Retinal pigment epithelial cell (primary cell): ENCODE measurements around the gene COX4I1.

ENCODE experiments used
- DNase-seq: peaks from one replicate; pipeline ENCODE4 v3.0.0-alpha.2; 2010; ENCODE audit warnings: low read depth
- H3K4me3 ChIP-seq: 2 replicates; pipeline ENCODE4 v1.5.1; 2011; ENCODE audit warnings: mild to moderate bottlenecking, low read length, control low read depth, moderate library complexity
- TF ChIP-seq, protein P1 (sequence below): conservative IDR thresholded peaks from 2 replicates; pipeline ENCODE4 v1.5.1; 2011; ENCODE audit warnings: low read depth, low read length, control low read depth, inconsistent platforms

Gene COX4I1

DNA sequence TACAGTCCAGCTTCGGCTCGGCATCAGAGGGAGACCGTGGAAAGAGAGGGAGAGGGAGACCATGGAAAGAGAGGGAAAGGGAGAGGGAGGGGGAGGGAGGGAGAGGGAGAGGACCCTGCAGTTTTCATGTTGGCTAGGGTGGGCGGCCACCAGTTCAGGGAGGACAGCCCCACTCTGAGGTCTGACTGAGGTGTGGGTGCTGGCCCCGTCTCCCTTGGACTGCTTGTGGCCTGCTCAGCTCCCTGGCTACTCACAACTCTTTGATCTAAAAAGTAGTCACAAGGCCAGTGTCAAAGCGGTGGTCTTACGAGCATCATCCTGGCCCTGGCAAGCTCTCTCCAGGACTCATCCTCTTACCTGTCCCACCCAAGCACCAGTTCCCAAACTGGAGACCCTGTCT, 9.4 kb downstream of the COX4I1 start:
- H3K4me3 ChIP-seq: no peak overlapping the region
- TF ChIP-seq, protein P1, sequence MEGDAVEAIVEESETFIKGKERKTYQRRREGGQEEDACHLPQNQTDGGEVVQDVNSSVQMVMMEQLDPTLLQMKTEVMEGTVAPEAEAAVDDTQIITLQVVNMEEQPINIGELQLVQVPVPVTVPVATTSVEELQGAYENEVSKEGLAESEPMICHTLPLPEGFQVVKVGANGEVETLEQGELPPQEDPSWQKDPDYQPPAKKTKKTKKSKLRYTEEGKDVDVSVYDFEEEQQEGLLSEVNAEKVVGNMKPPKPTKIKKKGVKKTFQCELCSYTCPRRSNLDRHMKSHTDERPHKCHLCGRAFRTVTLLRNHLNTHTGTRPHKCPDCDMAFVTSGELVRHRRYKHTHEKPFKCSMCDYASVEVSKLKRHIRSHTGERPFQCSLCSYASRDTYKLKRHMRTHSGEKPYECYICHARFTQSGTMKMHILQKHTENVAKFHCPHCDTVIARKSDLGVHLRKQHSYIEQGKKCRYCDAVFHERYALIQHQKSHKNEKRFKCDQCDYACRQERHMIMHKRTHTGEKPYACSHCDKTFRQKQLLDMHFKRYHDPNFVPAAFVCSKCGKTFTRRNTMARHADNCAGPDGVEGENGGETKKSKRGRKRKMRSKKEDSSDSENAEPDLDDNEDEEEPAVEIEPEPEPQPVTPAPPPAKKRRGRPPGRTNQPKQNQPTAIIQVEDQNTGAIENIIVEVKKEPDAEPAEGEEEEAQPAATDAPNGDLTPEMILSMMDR: no peak
- DNase-seq: no peak

DNA sequence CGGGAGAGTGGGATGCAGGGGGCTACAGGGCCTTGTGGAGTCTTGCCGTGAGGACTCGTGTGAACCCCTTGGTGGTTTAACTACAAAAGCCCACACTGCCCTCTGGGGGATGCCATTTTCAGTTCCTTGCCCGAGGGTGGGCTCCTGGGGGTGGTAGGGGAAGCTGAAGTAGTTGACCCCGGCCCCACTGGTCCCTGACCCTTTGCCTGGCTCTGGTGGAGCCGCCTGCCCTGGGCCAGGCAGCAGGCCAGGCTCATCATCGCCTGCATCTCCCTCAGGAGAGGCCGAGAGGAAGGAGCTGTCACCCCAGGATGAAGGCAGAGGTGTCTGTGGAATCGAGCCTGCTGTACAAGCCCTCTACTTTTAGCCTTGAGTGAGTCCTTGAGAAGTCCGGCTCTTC, 10.2 kb downstream of the COX4I1 start:
- TF ChIP-seq, protein P1: no peak
- no peak for DNase-seq
- H3K4me3 ChIP-seq: no peak overlapping the region

DNA sequence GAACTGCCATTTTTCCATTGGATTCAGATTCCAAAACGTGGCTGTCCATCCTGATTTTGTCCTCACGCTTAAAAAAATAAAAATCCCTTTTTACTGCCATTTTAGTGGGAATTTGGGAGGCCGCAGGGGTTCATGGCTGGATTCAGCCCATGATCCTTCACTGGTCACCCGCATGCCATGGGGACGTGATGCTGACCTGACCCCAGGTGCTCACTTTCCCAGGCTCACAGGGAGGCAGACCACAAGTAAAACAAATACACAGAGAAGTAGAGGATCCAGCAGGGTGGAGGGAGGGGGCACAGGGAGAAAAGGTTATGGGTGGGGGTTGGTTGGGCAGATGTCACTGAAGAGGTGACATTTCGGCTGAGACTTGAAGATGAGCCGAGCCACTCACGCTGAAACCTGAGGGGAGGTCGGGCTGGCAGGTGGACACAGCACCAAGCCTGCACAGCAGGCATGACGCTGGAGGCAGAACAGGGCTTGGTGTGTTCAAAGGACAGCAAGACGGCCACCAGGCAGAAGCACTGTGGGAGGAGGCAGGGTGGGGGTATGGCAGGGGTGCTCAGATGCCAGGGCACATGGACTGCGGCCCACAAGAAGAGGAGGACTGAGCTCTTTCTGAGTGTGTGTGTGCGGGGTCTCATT, 10.7 kb downstream of the COX4I1 start:
- TF ChIP-seq, protein P1: no peak
- no peak overlapping the region for H3K4me3 ChIP-seq
- no peak for DNase-seq

DNA sequence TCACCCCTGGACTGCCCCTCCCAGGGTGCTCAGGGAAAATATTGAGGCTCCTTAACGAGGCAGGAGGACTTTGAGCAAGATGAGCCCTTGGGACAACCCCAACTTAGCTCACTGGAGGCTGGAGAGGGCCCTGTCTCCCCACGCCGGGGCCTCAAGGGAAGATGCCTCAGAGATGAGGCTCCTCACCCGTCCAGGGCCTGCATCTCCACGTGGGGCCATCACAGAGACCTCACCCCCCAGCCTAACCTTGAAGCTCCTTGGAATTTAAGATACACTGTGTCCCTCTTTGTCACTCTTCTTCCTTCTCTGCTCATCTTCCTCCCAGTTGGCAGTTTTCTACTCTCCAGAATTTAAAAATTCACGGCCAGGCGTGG, 11.2 kb downstream of the COX4I1 start:
- TF ChIP-seq, protein P1: no peak
- DNase-seq: no peak
- H3K4me3 ChIP-seq: no peak overlapping the region

DNA sequence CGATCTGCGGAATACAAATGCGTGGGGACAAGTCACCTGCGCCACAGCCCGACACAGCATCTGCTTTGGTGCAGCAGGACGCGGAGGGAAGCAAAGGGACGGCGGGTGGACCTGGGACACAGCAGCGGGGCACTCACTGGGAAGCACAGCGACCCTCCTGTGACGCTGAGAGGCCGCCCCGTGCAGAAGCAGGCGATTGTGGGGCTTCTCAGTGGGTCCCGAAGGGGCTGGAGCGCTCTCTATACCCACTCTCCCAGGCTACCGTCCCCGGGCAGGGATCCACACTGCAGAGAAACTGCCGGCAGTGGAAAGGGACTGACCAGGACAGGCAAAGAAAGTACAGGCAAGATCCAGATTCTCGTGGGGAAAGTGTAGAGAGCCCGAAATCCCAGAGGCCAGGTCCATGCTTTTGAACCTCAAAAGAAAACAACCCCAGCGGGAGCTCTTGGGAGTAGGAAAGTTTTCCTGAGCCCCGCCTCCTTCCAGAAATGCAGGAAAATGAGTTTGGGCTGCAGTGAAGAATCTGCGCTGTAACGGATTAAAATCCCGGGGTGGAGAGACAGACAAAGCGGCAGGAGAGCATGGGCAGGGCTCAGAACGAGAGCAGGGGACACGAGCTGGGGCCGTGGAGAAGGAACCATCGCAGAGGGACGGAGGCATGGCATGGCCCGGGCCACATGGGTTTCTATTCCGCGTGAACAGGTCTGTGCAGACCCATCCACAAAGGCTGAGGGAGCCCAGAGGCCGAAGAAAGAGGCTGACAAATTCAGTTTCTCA, 12.7 kb downstream of the COX4I1 start:
- H3K4me3 ChIP-seq: no peak overlapping the region
- TF ChIP-seq, protein P1: no peak
- no peak for DNase-seq

DNA sequence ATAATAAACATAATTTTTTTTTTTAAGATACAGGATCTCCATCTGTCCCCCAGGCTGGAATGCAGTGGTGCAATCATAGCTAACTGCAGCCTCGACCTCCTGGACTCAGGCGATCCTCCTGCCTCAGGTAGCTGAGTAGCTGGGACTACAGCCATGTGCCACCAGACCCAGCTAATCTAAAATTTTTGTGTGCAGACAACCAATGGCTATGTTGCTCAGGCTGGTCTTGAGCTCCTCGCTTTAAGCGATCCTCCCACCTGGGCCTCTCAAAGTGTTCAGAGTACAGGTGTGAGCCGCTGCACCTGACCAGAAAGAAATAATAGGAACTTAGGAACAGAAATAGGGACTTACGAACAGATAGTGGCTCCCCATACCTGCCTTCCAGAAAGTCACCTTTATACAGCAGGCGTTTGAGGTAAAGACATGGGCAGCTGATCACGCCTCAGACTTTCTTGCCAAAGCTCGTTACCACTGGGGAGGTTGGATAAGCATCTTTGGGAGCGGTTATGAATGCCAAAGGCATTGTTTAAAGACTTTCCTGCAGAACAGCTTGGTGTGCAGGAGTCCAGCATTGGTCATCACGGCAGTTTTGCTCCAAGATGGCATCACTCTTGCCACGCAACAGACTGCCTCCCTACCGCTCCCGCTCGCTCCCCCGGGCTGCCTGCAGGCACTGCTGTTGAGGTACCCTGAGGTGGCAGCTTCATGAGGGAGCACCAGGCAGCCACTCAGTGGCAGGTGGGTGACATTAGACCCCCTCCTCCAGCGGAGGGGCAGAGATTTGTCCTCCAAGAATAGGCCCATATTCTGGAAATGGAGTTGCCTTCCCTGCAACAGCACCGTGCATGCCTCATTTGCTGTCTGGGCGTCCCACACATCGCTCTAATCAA, 13.6 kb downstream of the COX4I1 start:
- no peak overlapping the region for H3K4me3 ChIP-seq
- TF ChIP-seq, protein P1: no peak
- no peak for DNase-seq
